BLaER1 treated with 17β-estradiol and CSF1 and Interleukin-3, amounts not matched to agents 10 nM and 100 nM (cell line): ENCODE data around the gene OR5M8.

Source experiments
- H3K27ac ChIP-seq, 11 experiments: shearing (Covaris generic); formaldehyde crosslinking; 2 replicates each; pipeline ENCODE4 v1.8.1; 2022
- H3K27me3 ChIP-seq, 11 experiments: shearing (Covaris generic); formaldehyde crosslinking; 2 replicates each; pipeline ENCODE4 v1.8.1; 2022
- H3K36me3 ChIP-seq, 11 experiments: shearing (Covaris generic); formaldehyde crosslinking; 2 replicates each; pipeline ENCODE4 v1.8.1; 2022
- H3K4me1 ChIP-seq, 10 experiments: shearing (Covaris generic); formaldehyde crosslinking; 2 replicates each; pipeline ENCODE4 v1.8.1; 2022
- H3K4me2 ChIP-seq, 11 experiments: shearing (Covaris generic); formaldehyde crosslinking; 2 replicates each; pipeline ENCODE4 v1.8.1; 2022
- H3K4me3 ChIP-seq, 10 experiments: shearing (Covaris generic); formaldehyde crosslinking; 2 replicates each; pipeline ENCODE4 v1.8.1; 2022
- H3K9ac ChIP-seq, 11 experiments: shearing (Covaris generic); formaldehyde crosslinking; 2 replicates each; pipeline ENCODE4 v1.8.1; 2022
- H3K9me3 ChIP-seq, 11 experiments: shearing (Covaris generic); formaldehyde crosslinking; replicated peaks in 1 of 11; 2 replicates each; pipeline ENCODE4 v1.8.1; 2022
- H4K20me1 ChIP-seq, 11 experiments: shearing (Covaris generic); formaldehyde crosslinking; 2 replicates each; pipeline ENCODE4 v1.8.1; 2022
- Cebpa-rat ChIP-seq, 11 experiments: shearing (Covaris generic); IDR thresholded peaks; 2 replicates each; pipeline ENCODE4 v1.8.1; 2022

Gene OR5M8

DNA sequence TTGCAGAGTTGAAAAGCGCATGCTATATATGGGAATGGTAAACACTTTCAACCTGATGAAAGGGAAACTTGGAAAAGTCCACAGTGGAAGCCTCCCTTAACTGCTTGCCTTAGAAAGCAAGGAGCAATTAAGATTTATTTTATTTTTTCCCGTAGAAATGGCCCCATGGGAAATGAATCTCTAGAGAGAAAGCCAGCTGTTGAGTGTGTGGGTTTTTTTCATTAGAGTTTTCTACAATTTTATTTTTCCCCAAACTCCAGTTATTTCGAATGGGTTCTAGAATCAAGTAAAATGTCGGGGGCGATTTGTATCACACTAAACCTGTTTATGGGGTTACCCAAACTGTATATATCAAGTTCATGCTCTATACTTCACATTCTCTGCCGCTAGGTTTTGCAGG is 17.9 kb downstream of the OR5M8 start, which contains the start of gene OR5M3:
OR5M3 (minus strand) TSS at position 101 of the 400 bp plus-strand sequence. CDS start 2,855 bp downstream, outside the sequence.
- Histone ChIP-seq H4K20me1 (no peaks in the 10 kb centered on the region), H3K9ac (no peak within 1 kb of the TSS), H3K27me3 (no peaks in the 10 kb centered on the region), H3K36me3 (no peaks in the 10 kb centered on the region), H3K9me3 (no peaks in the 10 kb centered on the region), H3K4me1 (no peaks in the 10 kb centered on the region), H3K27ac (no peak within 1 kb of the TSS), H3K4me2 (no peak within 1 kb of the TSS), H3K4me3 (no peak within 1 kb of the TSS)
- no peak for TF ChIP-seq Cebpa-rat (IDR thresholded peaks at IDR 0.05)

DNA sequence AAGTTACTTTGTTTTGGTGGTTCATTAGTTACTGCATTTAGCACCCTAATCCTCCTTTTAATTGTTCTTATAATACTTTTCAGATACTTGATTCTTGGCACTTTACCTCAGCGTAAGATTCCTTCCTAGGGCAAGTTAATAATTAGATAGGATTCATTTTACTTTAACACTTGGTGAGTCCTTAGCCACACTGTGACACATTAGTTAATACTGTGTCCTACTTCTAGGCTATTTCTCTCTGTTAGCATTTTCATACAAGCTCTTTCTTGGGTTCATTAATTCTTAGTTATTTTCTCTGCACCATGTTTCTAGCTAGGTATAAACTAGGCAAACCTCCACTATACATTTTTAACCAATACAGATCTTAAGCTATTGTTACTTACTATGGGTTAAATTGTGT is 34.1 kb downstream of the OR5M8 start:
- Histone ChIP-seq H3K4me3 (no peak overlapping the region), H3K4me1 (no peaks in the 10 kb centered on the region), H4K20me1 (no peaks in the 10 kb centered on the region), H3K27ac (no peak overlapping the region), H3K9me3 (0 out of 22 replicates have a peak, but pooled peaks cover 0 to 5% (median 0%) of the 10 kb centered on the region in 11 experiments), H3K36me3 (no peaks in the 10 kb centered on the region), H3K9ac (no peak overlapping the region), H3K4me2 (no peak overlapping the region), H3K27me3 (no peaks in the 10 kb centered on the region)
- no peak for TF ChIP-seq Cebpa-rat (IDR thresholded peaks at IDR 0.05)

DNA sequence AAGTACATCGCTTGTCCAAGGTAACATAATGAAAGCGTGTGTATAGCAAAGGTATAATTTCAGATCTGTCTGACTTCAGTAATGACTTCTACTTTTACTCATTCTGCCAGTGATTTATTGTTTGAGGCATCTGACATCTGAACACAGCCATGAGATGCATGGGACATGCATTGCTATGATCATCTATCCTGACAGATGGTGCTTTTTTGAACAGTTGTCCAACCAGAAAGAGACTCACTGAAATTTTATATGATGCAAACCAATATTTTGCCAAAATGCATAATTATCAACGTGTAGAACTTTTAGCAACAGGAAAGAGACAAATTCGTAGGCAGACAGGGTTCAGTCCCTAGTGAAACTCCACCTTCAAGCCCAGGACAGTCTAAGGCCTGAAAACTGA is 37.6 kb downstream of the OR5M8 start:
- H3K27me3 ChIP-seq, result no peaks in the 10 kb centered on the region
- H3K4me1 ChIP-seq, result no peaks in the 10 kb centered on the region
- no peak overlapping the region for H3K4me2 ChIP-seq
- no peaks in the 10 kb centered on the region for H4K20me1 ChIP-seq
- no peak overlapping the region for H3K9ac ChIP-seq
- H3K27ac ChIP-seq, result no peak overlapping the region
- no peaks in the 10 kb centered on the region for H3K36me3 ChIP-seq
- no peak overlapping the region for H3K4me3 ChIP-seq
- no peak for TF ChIP-seq Cebpa-rat (IDR thresholded peaks at IDR 0.05)
- no peaks in the 10 kb centered on the region for H3K9me3 ChIP-seq
